Spleen (tissue), 11 donors: Measurements from ENCODE around the gene FBXL17. TPM values are rescaled to one million over a fixed set of nuclear protein-coding genes. Genes with fewer than 3 reads are reported as not detected.

Experiments
- DNase-seq: peaks from one replicate; pipeline ENCODE4 v3.0.0-alpha.2; 2020
- H3K27ac ChIP-seq, 8 donors: fragments of 200-600 bp; sonication (generic) in 7 of 8; 1 replicate in 4 of 8; 2 replicates in 4 of 8; pipeline versions ENCODE4 v1.5.0 to v1.8.0; 2016 to 2021; ENCODE audit warnings: inconsistent platforms in 4 of 8, mild to moderate bottlenecking in 4 of 8, moderate library complexity in 1 of 8
- H3K27me3 ChIP-seq, 7 donors: fragments of 200-600 bp; sonication (generic) in 6 of 7; replicated peaks in 1 of 7; 1 replicate in 4 of 7; 2 replicates in 3 of 7; pipeline versions ENCODE4 v1.5.0 to v1.8.0; 2016 to 2021; ENCODE audit warnings: inconsistent platforms in 3 of 7, mild to moderate bottlenecking in 1 of 7
- H3K36me3 ChIP-seq, 6 donors: fragments of 200-600 bp; sonication (generic) in 5 of 6; 1 replicate in 4 of 6; 2 replicates in 2 of 6; pipeline versions ENCODE4 v1.5.0 to v1.8.0; 2016 to 2021; ENCODE audit warnings: inconsistent platforms in 2 of 6
- H3K4me1 ChIP-seq, 6 donors: fragments of 200-600 bp; sonication (generic) in 5 of 6; 1 replicate in 3 of 6; 2 replicates in 3 of 6; pipeline versions ENCODE4 v1.5.0 to v1.8.0; 2016 to 2021; ENCODE audit warnings: inconsistent platforms in 3 of 6
- H3K4me3 ChIP-seq, 8 donors: fragments of 200-600 bp; sonication (generic) in 7 of 8; 1 replicate in 4 of 8; 2 replicates in 4 of 8; pipeline versions ENCODE4 v1.5.0 to v1.8.0; 2016 to 2021; ENCODE audit warnings: inconsistent platforms in 4 of 8, mild to moderate bottlenecking in 4 of 8, moderate library complexity in 2 of 8
- H3K9me3 ChIP-seq, 8 donors: fragments of 200-600 bp; sonication (generic) in 7 of 8; 1 replicate in 4 of 8; 2 replicates in 4 of 8; pipeline versions ENCODE4 v1.5.0 to v1.8.0; 2016 to 2021; ENCODE audit warnings: inconsistent platforms in 4 of 8
- CTCF ChIP-seq, 11 experiments: fragments of 200-600 bp in 7 of 11; fragments of 450-650 bp in 4 of 11; sonication (generic) in 4 of 11; IDR thresholded peaks in 8 of 11; conservative IDR thresholded peaks in 3 of 11; 1 replicate in 7 of 11; 2 replicates in 4 of 11; pipeline versions ENCODE4 v1.4.0 to v1.8.0; 2016 to 2021; ENCODE audit warnings: antibody characterized with exemption in 11 of 11, inconsistent platforms in 4 of 11, mild to moderate bottlenecking in 1 of 11
- POLR2A ChIP-seq, 3 donors: fragments of 450-650 bp; IDR thresholded peaks; one replicate each; pipeline ENCODE4 v1.5.1; 2017; ENCODE audit warnings: antibody characterized with exemption in 3 of 3, mild to moderate bottlenecking in 1 of 3
- POLR2AphosphoS5 ChIP-seq, 3 donors: sonication (generic); formaldehyde crosslinking; IDR thresholded peaks; one replicate each; pipeline ENCODE4 v1.5.1; 2017; ENCODE audit warnings: antibody characterized with exemption in 3 of 3
- WGBS, 5 donors: extraction: QIAGEN DNeasy Blood & Tissue Kit in 3 of 5; methylation state at CpG; one replicate each; pipeline versions ENCODE4 v1.1.5 to v1.1.7; 2013 to 2018; 5-methylcytosine and 5-hydroxymethylcytosine counted together
- intact Hi-C: fragments of 100-400 bp; cut with DNase I; formaldehyde crosslinking; loops from one replicate; pipeline ENCODE4 v1.15.0; 2023; ENCODE audit warnings: low total_unique reads
- polyA plus RNA-seq, 3 donors: library from polyadenylated mRNA; stranded (reverse); fragments of 200-250 nt; gene quantifications; one replicate each; pipeline ENCODE4 v1.2.1, GENCODE V29; 2013
- total RNA-seq, 7 donors: library from RNA; depleted of rRNA in 3 of 7; stranded (reverse); fragments of >200 nt in 3 of 7; fragmentation: NEBNext Ultra II Directional in 4 of 7; extraction: Animal tissue kit (Norgen Biotek cat#: 25700) in 4 of 7; gene quantifications; one replicate each; pipeline versions ENCODE4 v1.1.0 to v1.2.1, GENCODE V29; 2016 to 2021
- donor health status: healthy with polysubstance abuse.
- donor health status: DM: no; HTN: no; CAD: no; lungs with moderate emphysema.
- donor health status: DM: no; HTN: no; CAD: no.
- donor health status: Bipolar disorder and iron deficiency.
- donor health status: healthy.
- donor health status: DM: no; HTN: no; CAD: no.
- donor health status: DM: yes; HTN: yes; CAD: no.

The FBXL17 gene
- total and polyA plus RNA-seq, 10 donors: 5.1 to 39.9 (median 21.8) TPM

DNA sequence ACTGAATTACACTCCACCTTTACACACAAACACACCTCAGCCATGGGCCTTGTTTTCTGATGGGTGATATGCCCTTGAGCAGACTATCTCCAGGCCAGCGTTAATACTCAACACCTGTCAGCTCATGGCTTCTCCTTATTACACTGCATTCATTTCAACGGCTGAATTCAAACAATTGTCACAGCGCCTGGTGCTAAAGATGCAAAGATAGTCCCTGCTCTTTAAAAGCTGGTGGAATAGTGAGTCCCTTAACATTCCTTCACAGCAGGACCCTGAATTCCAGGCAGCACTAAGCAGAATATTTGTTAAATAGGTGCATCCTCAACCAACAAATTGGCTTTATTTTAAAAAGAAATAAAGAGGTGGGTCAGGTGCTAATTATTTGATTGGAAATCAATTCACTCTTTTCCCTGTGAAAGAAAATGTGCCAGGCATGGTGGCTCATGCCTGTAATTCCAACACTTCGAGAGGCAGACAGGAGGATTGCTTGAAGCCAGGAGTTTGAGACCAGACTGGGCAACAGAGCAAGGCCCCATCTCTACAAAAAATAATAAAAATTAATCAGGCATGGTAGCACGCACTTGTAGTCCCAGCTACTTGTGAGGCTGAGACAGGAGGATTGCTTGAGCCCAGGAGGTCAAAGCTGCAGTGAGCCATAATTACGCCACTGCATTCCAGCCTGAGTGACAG is 555.4 kb downstream of the FBXL17 start:
- TF ChIP-seq POLR2A (IDR thresholded peaks at IDR 0.05) (no peak), POLR2AphosphoS5 (IDR thresholded peaks at IDR 0.05) (no peak), CTCF (IDR thresholded peaks at IDR 0.05 in 8 of 11, conservative IDR thresholded peaks at IDR 0.05 in 3 of 11) (no peak)
- no peaks in the 10 kb centered on the region for H3K36me3 ChIP-seq
- H3K27ac ChIP-seq: no peak overlapping the region
- H3K27me3 ChIP-seq: no peaks in the 10 kb centered on the region
- 73 to 83% (median 78%) methylated on average over 6 of the region's 6 CpGs for WGBS, 5 donors
- intact Hi-C loops: no loop called here
- H3K4me3 ChIP-seq: no peak overlapping the region
- peaks cover 0 to 13% (median 0%) of the 10 kb centered on the region in 8 donors for H3K9me3 ChIP-seq
- no peaks in the 10 kb centered on the region for H3K4me1 ChIP-seq
- no peak for DNase-seq

- Histone ChIP-seq H3K4me3 (no peak overlapping the region), H3K9me3 (peaks cover 0 to 13% (median 0%) of the 10 kb centered on the region in 8 donors), H3K27ac (no peak overlapping the region), H3K27me3 (no peaks in the 10 kb centered on the region), H3K4me1 (no peaks in the 10 kb centered on the region), H3K36me3 (no peaks in the 10 kb centered on the region)
- DNase-seq: no peak
- WGBS, 5 donors: 81 to 90% (median 87%) methylated on average over 1 of the region's 1 CpG
- no peak for TF ChIP-seq POLR2A (IDR thresholded peaks at IDR 0.05)
- TF ChIP-seq CTCF (IDR thresholded peaks at IDR 0.05 in 8 of 11, conservative IDR thresholded peaks at IDR 0.05 in 3 of 11): no peak
- TF ChIP-seq POLR2AphosphoS5 (IDR thresholded peaks at IDR 0.05): no peak
- intact Hi-C loops: no loop called here
These were observed 557.1 kb downstream of the FBXL17 start for GRCh38 chr5:107824821-107825220.

GRCh38 chr5:107821288-107821687 is 560.6 kb downstream of the FBXL17 start:
- no peak overlapping the region for H3K4me3 ChIP-seq
- H3K36me3 ChIP-seq: no peaks in the 10 kb centered on the region
- DNase-seq: no peak
- no peaks in the 10 kb centered on the region for H3K4me1 ChIP-seq
- TF ChIP-seq CTCF (IDR thresholded peaks at IDR 0.05 in 8 of 11, conservative IDR thresholded peaks at IDR 0.05 in 3 of 11) (no peak), POLR2AphosphoS5 (IDR thresholded peaks at IDR 0.05) (no peak), POLR2A (IDR thresholded peaks at IDR 0.05) (no peak)
- no peaks in the 10 kb centered on the region for H3K27me3 ChIP-seq
- H3K9me3 ChIP-seq: peaks cover 0 to 13% (median 0%) of the 10 kb centered on the region in 8 donors
- H3K27ac ChIP-seq: no peak overlapping the region
- intact Hi-C loops: no loop called here
- WGBS, 5 donors: 72 to 80% (median 75%) methylated on average over 3 of the region's 3 CpGs

DNA sequence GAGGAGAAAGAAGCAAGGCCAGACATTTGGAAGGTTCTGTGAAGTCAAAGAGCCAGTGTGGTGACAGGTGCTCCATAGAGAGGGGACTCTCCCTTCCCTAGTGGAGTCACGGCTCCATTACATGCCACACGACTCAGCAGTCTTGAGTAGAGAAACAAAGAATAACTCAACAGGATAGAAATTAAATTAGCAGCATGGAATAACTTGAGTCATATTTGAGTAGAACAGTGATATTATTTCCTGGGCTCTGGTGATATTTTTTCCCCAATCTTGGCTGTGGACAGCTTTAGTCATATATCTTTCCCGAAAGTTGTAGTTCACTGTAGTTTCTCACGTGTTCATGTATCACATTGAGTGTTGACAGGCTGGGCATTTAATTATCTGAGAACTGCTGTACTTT is 561.5 kb downstream of the FBXL17 start:
- H3K4me3 ChIP-seq: no peak overlapping the region
- peaks cover 0 to 13% (median 0%) of the 10 kb centered on the region in 8 donors for H3K9me3 ChIP-seq
- no peak for TF ChIP-seq CTCF (IDR thresholded peaks at IDR 0.05 in 8 of 11, conservative IDR thresholded peaks at IDR 0.05 in 3 of 11)
- no peak for TF ChIP-seq POLR2A (IDR thresholded peaks at IDR 0.05)
- no peak for TF ChIP-seq POLR2AphosphoS5 (IDR thresholded peaks at IDR 0.05)
- no peak overlapping the region for H3K27ac ChIP-seq
- no peak for DNase-seq
- WGBS, 5 donors: 88 to 92% (median 90%) methylated on average over 4 of the region's 4 CpGs
- no peaks in the 10 kb centered on the region for H3K4me1 ChIP-seq
- intact Hi-C loops: no loop called here
- H3K27me3 ChIP-seq: no peaks in the 10 kb centered on the region
- H3K36me3 ChIP-seq: no peaks in the 10 kb centered on the region
